Peyer's patch (tissue), 4 donors: ENCODE data around the gene CENPX.

Experiments used
- CTCF ChIP-seq, 6 experiments: fragments of 450-650 bp in 4 of 6; fragments of 200-600 bp in 2 of 6; sonication (generic) in 1 of 6; IDR thresholded peaks; one replicate each; pipeline ENCODE4 v1.5.1; 2017 to 2019; ENCODE audit warnings: antibody characterized with exemption in 6 of 6, mild to moderate bottlenecking in 3 of 6, moderate library complexity in 1 of 6
- POLR2A ChIP-seq, 2 donors: fragments of 450-650 bp; IDR thresholded peaks; one replicate each; pipeline ENCODE4 v1.5.1; 2017; ENCODE audit warnings: antibody characterized with exemption in 2 of 2, mild to moderate bottlenecking in 2 of 2, moderate library complexity in 2 of 2

GRCh38 chr17:82018152-82018988, 4.3 kb downstream of the CENPX start:
- no peak for TF ChIP-seq CTCF (IDR thresholded peaks at IDR 0.05)
- TF ChIP-seq POLR2A (IDR thresholded peaks at IDR 0.05) = no peak
